Tibial artery (tissue), 4 donors: ENCODE data around the gene PLCG2.

ENCODE experiments used
- DNase-seq, 2 donors: peaks; one replicate each; pipeline ENCODE4 v3.0.0-alpha.2; 2019
- H3K27ac ChIP-seq, 2 donors: fragments of 200-600 bp; sonication (generic) in 1 of 2; 1 replicate in 1 of 2; 2 replicates in 1 of 2; pipeline ENCODE4 v1.5.1; 2018 to 2019; ENCODE audit warnings: mild to moderate bottlenecking in 1 of 2
- H3K27me3 ChIP-seq, 2 donors: fragments of 200-600 bp; sonication (generic) in 1 of 2; one replicate each; pipeline versions ENCODE4 v1.5.1 to v1.6.0; 2016 to 2019
- H3K36me3 ChIP-seq, 3 donors: fragments of 200-600 bp; sonication (generic) in 2 of 3; one replicate each; pipeline ENCODE4 v1.5.1; 2016 to 2019; ENCODE audit warnings: mild to moderate bottlenecking in 2 of 3
- H3K4me1 ChIP-seq, 4 donors: fragments of 200-600 bp; sonication (generic) in 2 of 4; 1 replicate in 3 of 4; 2 replicates in 1 of 4; pipeline ENCODE4 v1.5.1; 2016 to 2019
- H3K4me3 ChIP-seq, 2 donors: fragments of 200-600 bp; sonication (generic) in 1 of 2; 1 replicate in 1 of 2; 2 replicates in 1 of 2; pipeline ENCODE4 v1.5.1; 2018 to 2019; ENCODE audit warnings: mild to moderate bottlenecking in 2 of 2
- H3K9me3 ChIP-seq, 3 donors: fragments of 200-600 bp; sonication (generic) in 1 of 3; one replicate each; pipeline ENCODE4 v1.5.1; 2016 to 2019
- intact Hi-C: fragments of 100-400 bp; cut with DNase I; formaldehyde crosslinking; loops from one replicate; pipeline ENCODE4 v1.15.0; 2023; ENCODE audit warnings: low total_unique reads
- TF ChIP-seq, protein P1 (sequence below), 2 experiments: fragments of 200-600 bp in 1 of 2; fragments of 450-650 bp in 1 of 2; IDR thresholded peaks; one replicate each; pipeline ENCODE4 v1.5.1; 2017 to 2019; ENCODE audit warnings: antibody characterized with exemption in 2 of 2, mild to moderate bottlenecking in 1 of 2, moderate library complexity in 1 of 2

PLCG2 gene

DNA sequence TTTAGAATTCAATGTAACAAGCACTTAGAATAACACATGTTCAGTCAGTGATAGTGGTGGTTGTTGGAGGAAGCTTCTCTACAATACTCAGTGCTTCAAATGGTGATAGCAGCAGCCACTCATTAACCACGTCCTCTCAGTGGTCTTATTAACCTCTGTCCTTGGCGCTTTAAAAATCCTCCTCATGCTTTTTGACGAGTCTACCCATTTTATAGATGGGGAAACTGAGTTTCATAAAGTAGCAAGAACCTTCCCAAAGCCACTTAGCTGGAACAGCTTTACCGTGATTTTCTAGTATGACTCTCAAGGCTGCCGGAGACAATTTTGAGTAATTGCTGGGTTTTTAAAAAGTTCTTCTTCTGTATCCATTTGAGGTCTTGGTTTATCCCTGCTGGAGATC lies 47.4 kb downstream of the PLCG2 start:
- Histone ChIP-seq H3K9me3 (no peaks in the 10 kb centered on the region), H3K4me1 (no peaks in the 10 kb centered on the region), H3K4me3 (no peak overlapping the region), H3K36me3 (no peaks in the 10 kb centered on the region), H3K27me3 (peaks cover 0 to 3% of the 10 kb centered on the region in 2 donors), H3K27ac (no peak overlapping the region)
- TF ChIP-seq, protein P1, sequence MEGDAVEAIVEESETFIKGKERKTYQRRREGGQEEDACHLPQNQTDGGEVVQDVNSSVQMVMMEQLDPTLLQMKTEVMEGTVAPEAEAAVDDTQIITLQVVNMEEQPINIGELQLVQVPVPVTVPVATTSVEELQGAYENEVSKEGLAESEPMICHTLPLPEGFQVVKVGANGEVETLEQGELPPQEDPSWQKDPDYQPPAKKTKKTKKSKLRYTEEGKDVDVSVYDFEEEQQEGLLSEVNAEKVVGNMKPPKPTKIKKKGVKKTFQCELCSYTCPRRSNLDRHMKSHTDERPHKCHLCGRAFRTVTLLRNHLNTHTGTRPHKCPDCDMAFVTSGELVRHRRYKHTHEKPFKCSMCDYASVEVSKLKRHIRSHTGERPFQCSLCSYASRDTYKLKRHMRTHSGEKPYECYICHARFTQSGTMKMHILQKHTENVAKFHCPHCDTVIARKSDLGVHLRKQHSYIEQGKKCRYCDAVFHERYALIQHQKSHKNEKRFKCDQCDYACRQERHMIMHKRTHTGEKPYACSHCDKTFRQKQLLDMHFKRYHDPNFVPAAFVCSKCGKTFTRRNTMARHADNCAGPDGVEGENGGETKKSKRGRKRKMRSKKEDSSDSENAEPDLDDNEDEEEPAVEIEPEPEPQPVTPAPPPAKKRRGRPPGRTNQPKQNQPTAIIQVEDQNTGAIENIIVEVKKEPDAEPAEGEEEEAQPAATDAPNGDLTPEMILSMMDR (IDR thresholded peaks at IDR 0.05): no peak
- intact Hi-C loops: no loop called here
- no peak for DNase-seq

DNA sequence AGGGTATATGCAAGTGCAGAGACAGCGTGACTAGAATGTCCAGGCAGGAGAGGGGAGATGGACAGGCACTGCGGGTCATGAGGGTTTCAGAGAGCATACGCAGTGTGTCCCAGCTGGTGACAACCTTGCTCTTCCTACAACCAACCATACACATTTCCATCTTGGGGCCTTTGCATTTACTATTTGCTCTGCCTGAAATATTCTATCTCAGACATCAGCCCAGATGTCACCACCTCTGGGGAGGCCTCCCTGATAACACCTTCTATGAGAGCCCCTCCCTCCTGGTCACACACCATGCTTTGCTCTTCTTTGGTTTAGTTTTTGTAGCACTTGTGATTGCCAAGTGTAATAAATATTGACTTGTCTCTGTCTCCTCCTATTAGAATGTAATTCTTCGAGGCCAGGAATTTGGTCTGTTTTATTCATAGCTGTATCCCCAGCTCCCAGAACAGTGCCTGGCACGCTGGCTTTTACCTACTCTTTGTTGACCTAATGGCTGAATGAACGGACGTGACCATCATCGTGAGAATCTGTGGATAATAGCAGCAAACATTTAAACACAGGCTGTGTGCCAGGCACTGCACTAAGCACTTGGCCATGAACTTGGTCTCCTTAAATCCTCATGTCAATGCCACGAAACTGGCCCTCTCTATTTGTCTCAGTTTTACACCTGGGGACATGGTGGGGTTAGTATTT lies 51.9 kb downstream of the PLCG2 start:
- Histone ChIP-seq H3K9me3 (no peaks in the 10 kb centered on the region), H3K4me1 (no peaks in the 10 kb centered on the region), H3K27ac (no peak overlapping the region), H3K27me3 (peaks cover 0 to 7% of the 10 kb centered on the region in 2 donors), H3K4me3 (no peak overlapping the region), H3K36me3 (no peaks in the 10 kb centered on the region)
- DNase-seq: peak in 1 of 2 donors; percentile 4
- intact Hi-C loops: no loop called here
- TF ChIP-seq, protein P1 (IDR thresholded peaks at IDR 0.05): no peak

DNA sequence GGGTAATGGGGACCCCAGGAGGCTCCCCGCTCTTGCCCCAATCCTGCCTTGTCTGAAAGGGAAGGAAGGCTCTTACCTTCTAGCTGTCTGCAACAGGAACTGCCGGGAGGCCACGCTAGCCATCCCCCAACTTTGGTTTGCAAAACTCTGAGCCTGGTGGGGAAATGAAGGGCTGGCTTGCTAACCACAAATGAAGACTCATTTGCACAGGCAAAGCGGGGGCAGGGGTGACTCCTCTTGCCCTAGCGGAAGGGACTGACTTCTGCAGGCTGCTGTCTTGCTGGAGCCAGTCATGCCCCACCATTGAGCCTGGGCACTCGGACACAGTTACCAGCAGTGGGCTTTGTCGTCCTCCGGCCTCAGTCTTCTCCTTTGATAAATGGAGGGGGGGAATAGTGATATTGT lies 52.6 kb downstream of the PLCG2 start:
- no peak overlapping the region for H3K27ac ChIP-seq
- H3K4me3 ChIP-seq: no peak overlapping the region
- no peaks in the 10 kb centered on the region for H3K9me3 ChIP-seq
- H3K27me3 ChIP-seq: peaks cover 0 to 7% of the 10 kb centered on the region in 2 donors
- DNase-seq: peak; percentile 41 to 70
- intact Hi-C loops: no loop called here
- no peaks in the 10 kb centered on the region for H3K4me1 ChIP-seq
- H3K36me3 ChIP-seq: no peaks in the 10 kb centered on the region
- TF ChIP-seq, protein P1 (IDR thresholded peaks at IDR 0.05): no peak

DNA sequence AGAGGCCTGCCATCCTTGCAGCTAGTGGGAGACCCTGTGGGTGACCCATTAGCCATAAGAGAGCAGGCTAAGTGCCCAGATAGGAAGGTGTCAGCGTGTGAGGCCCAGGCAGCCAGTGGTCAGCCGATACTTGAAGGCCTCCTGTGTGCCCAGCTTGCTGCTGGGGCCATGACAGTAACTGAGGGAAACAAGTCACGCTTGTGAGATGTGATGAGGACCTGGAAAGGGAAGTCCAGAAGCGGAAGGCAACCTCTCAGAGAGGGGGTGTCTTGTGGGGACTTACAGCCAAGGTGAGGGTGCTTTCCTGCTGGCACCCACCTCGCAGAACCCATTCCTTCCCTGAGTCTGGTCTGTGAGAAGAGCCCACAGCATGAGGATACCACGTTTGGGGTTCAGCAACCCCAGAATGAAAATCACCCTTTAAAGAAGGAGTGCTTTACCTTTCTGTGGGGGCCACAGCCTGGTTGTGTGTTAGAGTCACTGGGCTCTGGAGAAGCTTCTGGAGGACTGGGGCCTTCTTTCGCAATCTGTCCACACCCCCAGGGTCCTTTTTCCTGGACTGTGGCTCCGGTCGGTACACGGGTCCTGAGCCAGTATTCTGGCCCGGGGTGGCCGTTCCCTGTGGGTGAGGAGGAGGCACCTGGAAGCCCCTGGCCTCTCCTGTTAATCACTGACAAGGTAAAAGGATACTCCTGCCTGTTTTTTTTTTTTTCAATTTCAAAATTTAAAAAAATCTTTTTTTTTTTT lies 53.9 kb downstream of the PLCG2 start:
- intact Hi-C loops: no loop called here
- H3K9me3 ChIP-seq: no peaks in the 10 kb centered on the region
- TF ChIP-seq, protein P1 (IDR thresholded peaks at IDR 0.05): no peak
- DNase-seq: no peak
- H3K36me3 ChIP-seq: no peaks in the 10 kb centered on the region
- no peaks in the 10 kb centered on the region for H3K4me1 ChIP-seq
- no peak overlapping the region for H3K27ac ChIP-seq
- no peak overlapping the region for H3K4me3 ChIP-seq
- peaks cover 0 to 7% of the 10 kb centered on the region in 2 donors for H3K27me3 ChIP-seq

DNA sequence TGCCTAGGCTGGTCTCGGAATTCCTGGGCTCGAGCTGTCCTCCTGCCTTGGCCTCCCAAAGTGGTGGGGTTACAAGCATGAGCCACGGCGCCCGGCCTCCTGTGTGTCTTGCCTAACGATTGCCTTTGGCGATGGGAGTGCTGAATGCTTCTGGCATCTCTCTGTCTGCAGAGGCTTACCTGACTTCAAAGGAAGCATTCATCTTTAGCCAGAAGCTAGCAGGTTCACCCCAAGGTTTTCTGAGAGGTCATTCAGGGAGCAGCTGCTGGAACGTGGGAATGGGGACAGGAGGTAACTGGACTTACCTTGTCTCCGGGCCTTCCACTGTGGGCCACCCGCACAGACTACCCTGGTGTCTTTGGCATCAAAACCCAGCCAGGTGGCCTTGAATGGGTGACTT lies 54.7 kb downstream of the PLCG2 start:
- H3K4me3 ChIP-seq: no peak overlapping the region

More for the DNA sequence above, 54.7 kb downstream of the PLCG2 start:
- intact Hi-C loops: no loop called here
- DNase-seq: no peak
- no peaks in the 10 kb centered on the region for H3K9me3 ChIP-seq
- TF ChIP-seq, protein P1 (IDR thresholded peaks at IDR 0.05): no peak
- H3K27me3 ChIP-seq: peaks cover 0 to 7% of the 10 kb centered on the region in 2 donors
- H3K4me1 ChIP-seq: no peaks in the 10 kb centered on the region
- no peaks in the 10 kb centered on the region for H3K36me3 ChIP-seq
- no peak overlapping the region for H3K27ac ChIP-seq
